GM19099 (cell line): ENCODE measurements around the gene XRCC5.

ENCODE experiments used
- POLR2A ChIP-seq: IDR thresholded peaks from 3 replicates; pipeline ENCODE4 v1.6.1; 2011; ENCODE audit warnings: low read depth; ENCODE audit not compliant: insufficient read length; ENCODE audit errors: extremely low read depth

XRCC5 gene

GRCh38 chr2:216217904-216218260 lies 108.7 kb downstream of the XRCC5 start:
- TF ChIP-seq POLR2A: no peak

GRCh38 chr2:216219861-216220260 lies 110.7 kb downstream of the XRCC5 start:
- no peak for TF ChIP-seq POLR2A

- TF ChIP-seq POLR2A: no peak
Observed at GRCh38 chr2:216220976-216221375, 111.8 kb downstream of the XRCC5 start.

- TF ChIP-seq POLR2A: no peak
Observed at GRCh38 chr2:216221811-216222210, 112.7 kb downstream of the XRCC5 start.

- TF ChIP-seq POLR2A: no peak
Observed at GRCh38 chr2:216222650-216223352, 113.7 kb downstream of the XRCC5 start.

- no peak for TF ChIP-seq POLR2A
Observed at GRCh38 chr2:216224388-216224787, 115.2 kb downstream of the XRCC5 start.

GRCh38 chr2:216229277-216229914 lies 120.2 kb downstream of the XRCC5 start:
- no peak for TF ChIP-seq POLR2A

GRCh38 chr2:216231867-216232266 lies 122.7 kb downstream of the XRCC5 start:
- TF ChIP-seq POLR2A: no peak

- no peak for TF ChIP-seq POLR2A
Observed at GRCh38 chr2:216232721-216233120, 123.6 kb downstream of the XRCC5 start.

- TF ChIP-seq POLR2A: no peak
Observed at GRCh38 chr2:216233281-216233995, 124.3 kb downstream of the XRCC5 start.

GRCh38 chr2:216234106-216234505 lies 125.0 kb downstream of the XRCC5 start:
- no peak for TF ChIP-seq POLR2A

GRCh38 chr2:216235462-216235861 lies 126.3 kb downstream of the XRCC5 start:
- no peak for TF ChIP-seq POLR2A

GRCh38 chr2:216235896-216236295 lies 126.7 kb downstream of the XRCC5 start:
- TF ChIP-seq POLR2A: no peak

- TF ChIP-seq POLR2A: no peak
Observed at GRCh38 chr2:216236486-216236885, 127.3 kb downstream of the XRCC5 start.

- TF ChIP-seq POLR2A: no peak
Observed at GRCh38 chr2:216242365-216242764, 133.2 kb downstream of the XRCC5 start.

- no peak for TF ChIP-seq POLR2A
Observed at GRCh38 chr2:216243026-216243425, 133.9 kb downstream of the XRCC5 start.
